GM23248 (cell line): ENCODE data around the gene SLC26A4. TPM values are rescaled to one million over a fixed set of nuclear protein-coding genes. Genes with fewer than 3 reads are reported as not detected.

ENCODE experiments used
- DNase-seq: peaks from one replicate; pipeline ENCODE4 v3.0.0-alpha.2; 2015
- H2AFZ ChIP-seq: fragments of 200-600 bp; sonication (generic); 2 replicates; pipeline ENCODE4 v1.6.1; 2016; ENCODE audit warnings: antibody characterized with exemption
- H3F3A ChIP-seq: fragments of 200-600 bp; sonication (generic); 2 replicates; pipeline ENCODE4 v1.6.1; 2016; ENCODE audit warnings: mild to moderate bottlenecking, antibody characterized with exemption, mixed run types; ENCODE audit not compliant: insufficient read depth
- H3K27ac ChIP-seq: fragments of 200-600 bp; sonication (generic); 2 replicates; pipeline ENCODE4 v1.5.1; 2016; ENCODE audit warnings: mild to moderate bottlenecking
- H3K27me3 ChIP-seq: fragments of 200-600 bp; sonication (generic); replicated peaks from 2 replicates; pipeline ENCODE4 v1.6.1; 2016; ENCODE audit warnings: mild to moderate bottlenecking; ENCODE audit not compliant: insufficient read depth
- H3K36me3 ChIP-seq: fragments of 200-600 bp; sonication (generic); 2 replicates; pipeline ENCODE4 v1.6.1; 2016; ENCODE audit warnings: low read depth, mild to moderate bottlenecking
- H3K4me1 ChIP-seq: fragments of 200-600 bp; sonication (generic); 2 replicates; pipeline ENCODE4 v1.6.1; 2016; ENCODE audit warnings: mild to moderate bottlenecking; ENCODE audit not compliant: insufficient read depth
- H3K4me2 ChIP-seq: fragments of 200-600 bp; sonication (generic); one replicate; pipeline ENCODE4 v1.6.1; 2016; ENCODE audit warnings: mild to moderate bottlenecking; ENCODE audit not compliant: unreplicated experiment
- H3K4me3 ChIP-seq: fragments of 200-600 bp; sonication (generic); 2 replicates; pipeline ENCODE4 v1.5.1; 2016; ENCODE audit warnings: mild to moderate bottlenecking
- H3K79me2 ChIP-seq: fragments of 200-600 bp; sonication (generic); 2 replicates; pipeline ENCODE4 v1.6.1; 2016; ENCODE audit warnings: mild to moderate bottlenecking; ENCODE audit not compliant: insufficient read depth
- H3K9ac ChIP-seq: fragments of 200-600 bp; sonication (generic); 2 replicates; pipeline ENCODE4 v1.6.1; 2016; ENCODE audit warnings: mild to moderate bottlenecking
- H3K9me2 ChIP-seq: fragments of 200-600 bp; sonication (generic); 2 replicates; pipeline ENCODE4 v1.6.1; 2016; ENCODE audit warnings: mixed run types, mild to moderate bottlenecking, moderate library complexity; ENCODE audit not compliant: insufficient read depth
- H3K9me3 ChIP-seq: fragments of 200-600 bp; sonication (generic); one replicate; pipeline ENCODE4 v1.6.1; 2017; ENCODE audit warnings: low read depth
- H4K20me1 ChIP-seq: fragments of 200-600 bp; sonication (generic); 2 replicates; pipeline ENCODE4 v1.6.0; 2016; ENCODE audit not compliant: insufficient read depth
- EZH2 ChIP-seq: fragments of 200-600 bp; sonication (generic); IDR thresholded peaks from 2 replicates; pipeline ENCODE4 v1.6.1; 2018; ENCODE audit warnings: antibody characterized with exemption, mild to moderate bottlenecking; ENCODE audit not compliant: insufficient read depth, poor library complexity, severe bottlenecking
- EZH2phosphoT487 ChIP-seq: fragments of 200-600 bp; sonication (generic); IDR thresholded peaks from 2 replicates; pipeline ENCODE4 v1.6.1; 2018; ENCODE audit warnings: antibody characterized with exemption, moderate library complexity, mild to moderate bottlenecking, low read depth; ENCODE audit not compliant: insufficient read depth
- WGBS, 2 experiments: methylation state at CpG; one replicate each; pipeline ENCODE4 v1.1.6; 2015 to 2017; ENCODE audit warnings: low lambda C conversion rate in 2 of 2, low coverage in 1 of 2; ENCODE audit errors: missing lambda C conversion rate in 2 of 2; 5-methylcytosine and 5-hydroxymethylcytosine counted together
- in situ Hi-C: fragments of 300-500 bp; cut with MboI; formaldehyde crosslinking; loops from 2 replicates; pipeline ENCODE4 v1.15.0; 2020
- polyA plus RNA-seq: library from polyadenylated mRNA; unstranded; fragments of >200 nt; fragmentation: Nextera tagmentation; extraction: Ambion mirVana; gene quantifications from 2 replicates; pipeline ENCODE4 v1.2.1, GENCODE V29; 2016
- total RNA-seq: library from RNA; depleted of rRNA; stranded (reverse); fragments of >200 nt; shearing (Covaris generic); gene quantifications from 2 replicates; pipeline ENCODE4 v1.2.3, GENCODE V29; 2014

Gene SLC26A4
- total and polyA plus RNA-seq, 2 experiments from 2014 or later = 0.24 to 0.43 TPM

- Histone ChIP-seq H3K4me1 (peaks cover 17% of the 10 kb centered on the region), H3F3A (peaks cover 7% of the 10 kb centered on the region; the same call in 1 of the 2 replicates), H3K4me3 (no peak overlapping the region), H3K79me2 (no peaks in the 10 kb centered on the region), H2AFZ (no peak overlapping the region), H3K36me3 (no peaks in the 10 kb centered on the region), H3K9ac (no peak overlapping the region), H3K27ac (no peak overlapping the region), H3K4me2 (no peak overlapping the region), H3K27me3 (no peaks in the 10 kb centered on the region), H4K20me1 (no peaks in the 10 kb centered on the region), H3K9me3 (no peaks in the 10 kb centered on the region), H3K9me2 (no peaks in the 10 kb centered on the region)
- 65 to 68% methylated on average over 4 of the region's 4 CpGs for WGBS, 2 experiments
- no peak for DNase-seq
- TF ChIP-seq EZH2phosphoT487 (no peak), EZH2 (no peak)
- in situ Hi-C loops = no loop called here
These were observed 35.8 kb downstream of the SLC26A4 start for GRCh38 chr7:107696330-107696946.

DNA sequence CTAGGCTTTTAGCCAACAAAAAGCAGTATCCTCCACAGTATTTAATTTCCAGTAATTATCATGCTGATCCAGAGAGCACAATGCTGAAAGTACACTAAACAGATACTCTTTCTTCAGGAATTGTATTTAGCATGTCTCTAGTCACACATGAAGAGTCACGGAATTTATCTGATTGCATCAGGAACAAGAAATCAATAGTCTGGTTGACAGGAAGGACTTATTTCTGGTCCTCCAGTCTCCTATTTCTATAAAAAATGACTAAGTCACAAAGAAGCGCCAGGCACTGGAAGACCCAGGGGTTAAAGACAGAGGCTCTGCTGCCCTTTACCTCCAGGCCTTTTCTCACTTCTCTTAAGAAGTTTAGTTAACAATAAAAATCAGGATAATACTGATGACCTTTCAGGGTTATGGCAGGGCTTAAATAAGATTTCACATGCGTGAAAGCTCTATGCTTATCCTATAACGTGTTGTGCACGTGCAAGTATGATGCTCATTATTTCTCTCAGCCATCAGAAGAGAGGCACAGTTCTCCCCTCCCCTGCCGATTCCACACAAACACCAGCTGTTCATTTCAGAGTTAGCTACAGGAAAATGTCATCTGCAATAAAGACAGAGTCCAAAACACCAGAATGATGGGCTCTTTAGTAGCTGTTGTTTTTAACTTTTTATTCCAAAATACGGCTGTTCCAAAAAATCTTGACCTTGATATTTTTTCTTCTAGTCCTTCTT, 36.9 kb downstream of the SLC26A4 start:
- Histone ChIP-seq H3K4me1 (peaks cover 7% of the 10 kb centered on the region), H3K27me3 (no peaks in the 10 kb centered on the region), H3K27ac (no peak overlapping the region), H4K20me1 (no peaks in the 10 kb centered on the region), H3K79me2 (no peaks in the 10 kb centered on the region), H3K9me2 (no peaks in the 10 kb centered on the region), H3K4me3 (no peak overlapping the region), H3F3A (no peaks in the 10 kb centered on the region), H3K4me2 (no peak overlapping the region), H3K9ac (no peak overlapping the region), H3K36me3 (no peaks in the 10 kb centered on the region), H2AFZ (no peak overlapping the region), H3K9me3 (no peaks in the 10 kb centered on the region)
- in situ Hi-C loops = no loop called here
- TF ChIP-seq EZH2 (no peak), EZH2phosphoT487 (no peak)
- no peak for DNase-seq
- 76 to 81% methylated on average over 7 of the region's 7 CpGs for WGBS, 2 experiments

GRCh38 chr7:107700570-107700969, 39.9 kb downstream of the SLC26A4 start:
- H3K9me3 ChIP-seq = no peaks in the 10 kb centered on the region
- no peaks in the 10 kb centered on the region for H3K4me1 ChIP-seq
- H3K9ac ChIP-seq = no peak overlapping the region
- no peaks in the 10 kb centered on the region for H3K36me3 ChIP-seq
- H3K9me2 ChIP-seq = no peaks in the 10 kb centered on the region
- H2AFZ ChIP-seq = no peak overlapping the region
- H3K27ac ChIP-seq = no peak overlapping the region
- H3K4me3 ChIP-seq = no peak overlapping the region
- H3F3A ChIP-seq = no peaks in the 10 kb centered on the region
- in situ Hi-C loops = no loop called here
- no peaks in the 10 kb centered on the region for H3K27me3 ChIP-seq
- H4K20me1 ChIP-seq = no peaks in the 10 kb centered on the region
- H3K79me2 ChIP-seq = no peaks in the 10 kb centered on the region
- H3K4me2 ChIP-seq = no peak overlapping the region
- DNase-seq = peak; percentile 19
- TF ChIP-seq EZH2 = no peak
- TF ChIP-seq EZH2phosphoT487 = no peak

GRCh38 chr7:107701191-107701590, 40.6 kb downstream of the SLC26A4 start:
- no peaks in the 10 kb centered on the region for H3K79me2 ChIP-seq
- H3K27me3 ChIP-seq = no peaks in the 10 kb centered on the region
- H3K4me2 ChIP-seq = no peak overlapping the region
- no peak overlapping the region for H3K9ac ChIP-seq
- no peak for DNase-seq
- no peaks in the 10 kb centered on the region for H3K9me3 ChIP-seq
- H3K9me2 ChIP-seq = no peaks in the 10 kb centered on the region
- H3F3A ChIP-seq = no peaks in the 10 kb centered on the region
- H3K4me3 ChIP-seq = no peak overlapping the region
- H3K36me3 ChIP-seq = no peaks in the 10 kb centered on the region
- TF ChIP-seq EZH2 = no peak
- no peak for TF ChIP-seq EZH2phosphoT487
- no peaks in the 10 kb centered on the region for H3K4me1 ChIP-seq
- H4K20me1 ChIP-seq = no peaks in the 10 kb centered on the region
- WGBS, 2 experiments = 73 to 83% methylated on average over 3 of the region's 3 CpGs
- no peak overlapping the region for H3K27ac ChIP-seq
- in situ Hi-C loops = no loop called here
- H2AFZ ChIP-seq = no peak overlapping the region

- Histone ChIP-seq H2AFZ (no peak overlapping the region), H3K27ac (no peak overlapping the region), H3K9me3 (no peaks in the 10 kb centered on the region), H3K9me2 (no peaks in the 10 kb centered on the region), H4K20me1 (no peaks in the 10 kb centered on the region), H3K4me2 (no peak overlapping the region), H3K4me1 (no peaks in the 10 kb centered on the region), H3K9ac (no peak overlapping the region), H3F3A (no peaks in the 10 kb centered on the region), H3K79me2 (no peaks in the 10 kb centered on the region), H3K27me3 (no peaks in the 10 kb centered on the region), H3K36me3 (no peaks in the 10 kb centered on the region), H3K4me3 (no peak overlapping the region)
- no peak for TF ChIP-seq EZH2
- no peak for TF ChIP-seq EZH2phosphoT487
- no peak for DNase-seq
- in situ Hi-C loops = no loop called here
These were observed 42.6 kb downstream of the SLC26A4 start for GRCh38 chr7:107703219-107703618.
